Measurements from ENCODE around the gene GPATCH2L.
A peak's percentile ranks its signal among the peaks of the same experiment; 100 is the strongest.

The GPATCH2L gene

DNA sequence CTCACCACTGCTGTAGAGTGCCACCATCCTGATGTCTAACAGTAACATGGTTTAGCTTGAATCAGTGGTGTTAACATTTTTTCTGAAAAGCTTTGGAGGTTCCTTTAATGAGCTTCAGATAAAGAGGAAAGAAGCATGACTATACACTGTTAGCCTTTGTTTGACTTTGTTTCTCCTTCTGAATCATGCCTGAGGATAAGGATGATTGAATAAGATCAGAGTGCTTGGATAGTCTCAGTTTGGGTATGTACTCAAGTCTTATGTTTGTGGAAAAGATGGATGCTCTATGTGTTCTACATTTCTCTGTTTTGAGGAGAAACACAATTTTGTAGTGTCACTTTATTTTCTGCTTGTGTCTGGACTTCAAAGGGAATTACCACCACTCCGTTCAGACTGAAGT, 42.0 kb downstream of the GPATCH2L start:
- TF ChIP-seq TAF1 (IDR thresholded peaks at IDR 0.05; ENCODE audit: low read depth, low read length) (no peak), PAX5 (IDR thresholded peaks at IDR 0.05; ENCODE audit: insufficient read depth, low read length, severe bottlenecking) (no peak), POLR2A (IDR thresholded peaks at IDR 0.05; ENCODE audit: low read depth, low read length) (no peak), SPI1 (IDR thresholded peaks at IDR 0.05; ENCODE audit: low read depth, low read length) (no peak), POLR2AphosphoS5 (IDR thresholded peaks at IDR 0.05; ENCODE audit: low read depth, low read length) (no peak), POU2F2 (IDR thresholded peaks at IDR 0.05; ENCODE audit: low read depth, low read length) (no peak)
- FAIRE-seq (peak; percentile 78), DNase-seq (ENCODE audit: insufficient read length, low spot score) (no peak)

DNA sequence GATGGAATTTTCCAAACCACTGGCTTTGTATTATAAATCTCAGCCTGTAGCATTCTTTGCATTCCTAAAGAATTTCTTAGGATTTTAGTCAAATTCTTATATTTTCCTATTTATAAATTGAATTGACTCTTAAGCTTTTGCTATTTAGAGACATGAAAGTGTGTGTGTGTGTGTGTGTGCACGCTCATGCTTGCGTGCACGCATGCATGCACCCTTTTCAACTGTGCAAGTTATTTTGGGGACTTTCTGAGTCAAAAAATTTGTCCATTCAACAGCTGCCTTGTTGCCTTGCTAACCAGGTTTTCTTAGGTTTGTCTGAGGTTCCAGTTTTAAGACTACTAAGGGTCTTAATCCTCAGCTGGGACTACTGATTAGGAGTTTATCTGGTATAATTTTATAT, 42.6 kb downstream of the GPATCH2L start:
- peak; percentile 91 for FAIRE-seq
- no peak for DNase-seq (ENCODE audit: insufficient read length, low spot score)
- TF ChIP-seq SPI1 (IDR thresholded peaks at IDR 0.05; ENCODE audit: low read depth, low read length) (no peak), POLR2A (IDR thresholded peaks at IDR 0.05; ENCODE audit: low read depth, low read length) (no peak), TAF1 (IDR thresholded peaks at IDR 0.05; ENCODE audit: low read depth, low read length) (0 out of 2 replicates have a peak, but pooled peaks have one; percentile 12), POLR2AphosphoS5 (IDR thresholded peaks at IDR 0.05; ENCODE audit: low read depth, low read length) (no peak), PAX5 (IDR thresholded peaks at IDR 0.05; ENCODE audit: insufficient read depth, low read length, severe bottlenecking) (peak; percentile 97), POU2F2 (IDR thresholded peaks at IDR 0.05; ENCODE audit: low read depth, low read length) (peak; percentile 92)

DNA sequence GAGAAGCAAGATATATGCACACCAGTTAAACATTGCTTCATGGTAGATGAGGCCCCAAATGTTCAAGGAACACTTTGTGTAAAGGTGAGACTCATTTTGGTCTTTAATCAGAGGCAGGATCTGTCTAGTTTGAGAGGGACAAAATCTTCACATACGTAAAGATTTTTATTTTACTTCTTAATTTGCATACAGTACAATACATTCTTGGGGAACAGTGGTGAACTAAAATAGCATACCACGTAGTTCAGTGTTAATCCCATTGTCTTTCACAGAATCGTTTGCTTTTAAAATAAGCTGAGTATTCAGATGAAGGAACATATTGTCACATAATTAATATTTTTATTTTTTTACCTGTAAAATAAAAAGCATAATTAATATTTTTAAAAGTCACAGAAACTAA, 43.3 kb downstream of the GPATCH2L start:
- DNase-seq (ENCODE audit: insufficient read length, low spot score): no peak
- no peak for TF ChIP-seq POLR2AphosphoS5 (IDR thresholded peaks at IDR 0.05; ENCODE audit: low read depth, low read length)
- TF ChIP-seq TAF1 (IDR thresholded peaks at IDR 0.05; ENCODE audit: low read depth, low read length): no peak
- TF ChIP-seq PAX5 (IDR thresholded peaks at IDR 0.05; ENCODE audit: insufficient read depth, low read length, severe bottlenecking): no peak
- TF ChIP-seq POLR2A (IDR thresholded peaks at IDR 0.05; ENCODE audit: low read depth, low read length): no peak
- no peak for TF ChIP-seq POU2F2 (IDR thresholded peaks at IDR 0.05; ENCODE audit: low read depth, low read length)
- TF ChIP-seq SPI1 (IDR thresholded peaks at IDR 0.05; ENCODE audit: low read depth, low read length): no peak
- peak; percentile 74 for FAIRE-seq

DNA sequence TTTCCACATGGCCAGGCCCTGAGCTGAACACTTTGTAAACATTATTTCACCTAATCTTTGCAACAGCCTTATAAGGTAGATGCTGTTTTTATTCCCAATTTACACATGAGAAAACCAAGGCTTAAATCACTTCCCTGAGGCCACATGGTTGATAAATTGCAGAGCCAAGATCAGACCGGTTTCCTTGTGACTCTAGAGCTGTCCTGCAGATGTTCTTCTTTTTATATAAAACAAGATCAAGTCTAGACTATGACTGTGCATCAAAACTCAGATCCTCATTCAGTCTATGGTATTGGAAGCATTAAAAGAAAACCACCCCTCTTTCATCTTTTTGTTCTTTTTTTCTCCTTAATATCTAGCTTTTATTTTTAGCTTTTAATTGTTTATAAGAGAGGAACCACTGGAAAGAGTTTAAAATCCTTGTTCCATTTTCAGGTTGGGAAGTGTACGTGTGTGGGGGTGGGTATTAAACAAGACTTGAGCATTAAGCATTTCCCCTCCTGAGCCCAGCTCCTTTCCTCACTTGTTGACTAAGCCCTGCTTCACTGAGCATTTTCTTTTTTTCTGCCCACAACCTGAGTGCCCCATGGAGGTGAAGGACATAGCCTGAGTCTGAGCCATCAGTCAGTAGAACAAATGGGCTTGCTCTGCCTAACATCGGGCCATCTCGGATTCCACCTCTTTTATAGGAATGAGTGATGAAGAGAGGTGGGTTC, 45.4 kb downstream of the GPATCH2L start:
- DNase-seq (ENCODE audit: insufficient read length, low spot score): no peak
- peak; percentile 40 for FAIRE-seq
- no peak for TF ChIP-seq TAF1 (IDR thresholded peaks at IDR 0.05; ENCODE audit: low read depth, low read length)
- no peak for TF ChIP-seq SPI1 (IDR thresholded peaks at IDR 0.05; ENCODE audit: low read depth, low read length)
- no peak for TF ChIP-seq PAX5 (IDR thresholded peaks at IDR 0.05; ENCODE audit: insufficient read depth, low read length, severe bottlenecking)
- no peak for TF ChIP-seq POU2F2 (IDR thresholded peaks at IDR 0.05; ENCODE audit: low read depth, low read length)
- TF ChIP-seq POLR2AphosphoS5 (IDR thresholded peaks at IDR 0.05; ENCODE audit: low read depth, low read length): no peak

DNA sequence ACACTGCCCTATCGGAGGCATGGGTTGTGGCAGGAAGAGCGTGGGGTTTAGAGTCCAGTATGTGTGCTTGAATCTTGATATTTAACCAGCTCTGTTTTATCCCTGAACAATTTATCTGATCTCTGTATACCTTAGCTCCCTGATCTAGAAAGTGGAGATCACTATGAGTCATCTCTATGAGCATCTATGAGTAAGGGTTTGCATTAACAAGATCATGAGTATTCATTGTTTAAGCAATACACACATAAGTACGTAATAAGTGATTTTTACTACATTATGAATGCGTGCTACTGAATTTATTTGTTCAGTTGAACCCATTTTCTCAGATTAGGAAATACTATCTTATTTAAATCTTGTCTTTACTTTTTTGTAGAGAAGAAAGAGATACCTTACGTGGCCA, 49.4 kb downstream of the GPATCH2L start:
- TF ChIP-seq POLR2A (IDR thresholded peaks at IDR 0.05; ENCODE audit: low read depth, low read length) (no peak), POLR2AphosphoS5 (IDR thresholded peaks at IDR 0.05; ENCODE audit: low read depth, low read length) (no peak), POU2F2 (IDR thresholded peaks at IDR 0.05; ENCODE audit: low read depth, low read length) (no peak), PAX5 (IDR thresholded peaks at IDR 0.05; ENCODE audit: insufficient read depth, low read length, severe bottlenecking) (no peak), TAF1 (IDR thresholded peaks at IDR 0.05; ENCODE audit: low read depth, low read length) (no peak), SPI1 (IDR thresholded peaks at IDR 0.05; ENCODE audit: low read depth, low read length) (no peak)
- DNase-seq (ENCODE audit: insufficient read length, low spot score): no peak
- peak; percentile 9 for FAIRE-seq

DNA sequence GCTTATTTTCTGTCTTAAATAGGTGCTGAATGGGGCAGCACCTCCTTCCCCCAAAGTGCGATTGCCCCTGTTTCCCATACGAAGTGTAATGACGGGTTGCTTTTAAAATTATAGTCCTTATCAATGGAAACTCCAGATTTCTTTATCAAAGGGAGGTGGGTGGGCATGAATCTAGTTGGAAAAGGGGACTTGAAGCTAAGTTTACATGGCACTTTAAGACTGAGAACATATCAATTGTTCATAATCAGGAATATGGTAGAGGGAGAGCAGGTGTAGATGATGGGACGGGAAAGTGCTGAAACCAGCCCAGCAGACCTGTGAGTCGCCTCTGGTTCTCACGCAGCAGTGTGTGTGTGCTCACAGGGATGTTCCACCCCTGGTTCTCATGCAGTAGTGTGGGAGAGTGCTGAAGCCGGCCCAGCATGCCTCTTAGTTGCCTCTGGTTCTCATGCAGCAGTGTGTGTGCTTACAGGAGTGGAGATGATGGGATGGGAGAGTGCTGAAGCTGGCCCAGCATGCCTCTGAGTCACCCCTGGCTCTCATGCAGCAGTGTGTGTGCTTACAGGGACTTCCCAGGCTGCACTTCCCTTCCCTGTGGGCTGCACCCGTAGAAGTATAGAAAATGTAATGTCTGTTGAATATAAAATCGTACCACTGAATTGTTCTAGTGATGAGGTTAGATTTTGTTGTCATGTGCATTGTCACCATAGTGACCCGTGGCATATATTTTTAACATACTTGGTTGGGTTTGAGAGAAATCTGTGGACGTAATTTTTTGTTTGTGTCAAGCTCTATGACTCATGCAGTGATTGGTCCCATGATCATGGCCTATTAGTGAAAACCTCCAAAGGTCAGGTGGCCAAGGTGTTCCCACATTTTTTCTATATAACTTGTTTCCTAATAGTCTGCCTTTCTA, 51.6 kb downstream of the GPATCH2L start:
- FAIRE-seq (peak; percentile 95), DNase-seq (ENCODE audit: insufficient read length, low spot score) (no peak)
- TF ChIP-seq POLR2A (IDR thresholded peaks at IDR 0.05; ENCODE audit: low read depth, low read length): 0 out of 2 replicates have a peak, but pooled peaks have one; percentile 53
- no peak for TF ChIP-seq TAF1 (IDR thresholded peaks at IDR 0.05; ENCODE audit: low read depth, low read length)
- TF ChIP-seq POU2F2 (IDR thresholded peaks at IDR 0.05; ENCODE audit: low read depth, low read length): peak; percentile 49; the same call in 1 of the 2 replicates
- TF ChIP-seq PAX5 (IDR thresholded peaks at IDR 0.05; ENCODE audit: insufficient read depth, low read length, severe bottlenecking): no peak
- TF ChIP-seq SPI1 (IDR thresholded peaks at IDR 0.05; ENCODE audit: low read depth, low read length): peak; percentile 84
- TF ChIP-seq POLR2AphosphoS5 (IDR thresholded peaks at IDR 0.05; ENCODE audit: low read depth, low read length): peak; percentile 71; the same call in 1 of the 2 replicates

DNA sequence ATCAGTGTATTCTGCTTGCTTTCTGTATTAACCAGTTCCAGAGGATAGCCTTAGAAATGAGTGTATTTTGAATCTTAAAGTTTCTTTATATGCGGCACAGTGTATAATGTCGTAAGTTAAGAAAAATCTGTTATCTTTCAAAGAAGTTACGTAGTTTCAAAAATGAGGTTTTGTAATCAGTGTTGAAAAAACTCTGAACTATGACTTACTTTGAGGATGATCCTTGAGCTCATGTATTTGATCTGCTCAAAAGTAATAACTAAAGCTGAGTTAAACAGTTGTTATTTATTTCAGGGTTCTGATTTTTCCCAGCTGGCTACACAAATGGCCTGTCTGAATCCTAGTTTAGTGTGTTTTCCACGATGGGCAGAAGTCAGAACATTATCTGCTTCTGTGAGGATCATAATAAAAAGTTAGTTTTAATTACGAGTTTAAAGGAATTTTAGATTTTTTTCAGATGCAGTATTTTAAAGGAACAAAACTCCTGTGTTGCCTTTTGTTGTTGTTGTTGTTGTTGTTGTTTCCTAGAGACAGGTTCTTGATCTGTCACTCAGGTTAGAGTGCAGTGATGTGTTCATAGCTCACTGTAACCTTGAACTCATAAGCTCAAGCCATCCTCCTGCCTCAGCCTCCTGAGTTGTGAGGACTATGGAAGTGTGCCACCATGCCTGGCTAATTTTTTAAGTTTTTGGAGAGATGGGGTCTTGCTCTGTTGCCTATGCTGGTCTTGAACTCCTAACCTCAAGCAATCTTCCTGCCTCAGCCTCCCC, 52.9 kb downstream of the GPATCH2L start:
- TF ChIP-seq POLR2AphosphoS5 (IDR thresholded peaks at IDR 0.05; ENCODE audit: low read depth, low read length) (no peak), PAX5 (IDR thresholded peaks at IDR 0.05; ENCODE audit: insufficient read depth, low read length, severe bottlenecking) (no peak), SPI1 (IDR thresholded peaks at IDR 0.05; ENCODE audit: low read depth, low read length) (no peak), POU2F2 (IDR thresholded peaks at IDR 0.05; ENCODE audit: low read depth, low read length) (no peak), POLR2A (IDR thresholded peaks at IDR 0.05; ENCODE audit: low read depth, low read length) (no peak), TAF1 (IDR thresholded peaks at IDR 0.05; ENCODE audit: low read depth, low read length) (no peak)
- DNase-seq (ENCODE audit: insufficient read length, low spot score) (no peak), FAIRE-seq (no peak)

DNA sequence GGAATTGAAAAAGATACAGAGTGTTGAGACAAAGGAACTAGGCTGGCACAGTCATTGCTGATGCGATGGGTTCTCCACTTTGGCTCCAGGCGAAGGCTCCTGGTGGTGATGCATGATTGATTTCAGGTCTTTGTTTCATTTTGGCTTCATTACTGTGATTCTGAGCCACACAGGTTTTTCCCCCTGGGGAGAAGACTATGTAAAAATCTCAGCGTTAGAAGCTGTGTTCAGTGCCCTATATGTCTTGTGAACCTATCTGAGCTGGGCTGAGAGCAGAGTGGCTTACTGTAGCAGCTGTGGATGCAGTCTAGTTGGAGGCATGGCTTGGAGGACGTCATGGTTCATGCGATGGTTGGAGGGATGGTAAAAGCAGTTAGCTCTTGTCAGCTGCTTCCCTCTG, 54.0 kb downstream of the GPATCH2L start:
- no peak for TF ChIP-seq TAF1 (IDR thresholded peaks at IDR 0.05; ENCODE audit: low read depth, low read length)
- TF ChIP-seq POLR2A (IDR thresholded peaks at IDR 0.05; ENCODE audit: low read depth, low read length): no peak
- TF ChIP-seq SPI1 (IDR thresholded peaks at IDR 0.05; ENCODE audit: low read depth, low read length): no peak
- TF ChIP-seq POU2F2 (IDR thresholded peaks at IDR 0.05; ENCODE audit: low read depth, low read length): no peak
- TF ChIP-seq PAX5 (IDR thresholded peaks at IDR 0.05; ENCODE audit: insufficient read depth, low read length, severe bottlenecking): peak; percentile 80
- peak; percentile 82 for FAIRE-seq

More for the DNA sequence above, 54.0 kb downstream of the GPATCH2L start:
- DNase-seq (ENCODE audit: insufficient read length, low spot score): no peak

All from GM12891 (cell line).